NCI-H748 treated with DMSO at 0.1 percent for 48 hours (cell line): ENCODE results near the gene DBNL.
A peak's percentile ranks its signal among the peaks of the same experiment; 100 is the strongest.

Experiments used
- DNase-seq: peaks from one replicate; lab custom pipeline; 2025; lab: John Stamatoyannopoulos, UW

The DBNL gene

DNA sequence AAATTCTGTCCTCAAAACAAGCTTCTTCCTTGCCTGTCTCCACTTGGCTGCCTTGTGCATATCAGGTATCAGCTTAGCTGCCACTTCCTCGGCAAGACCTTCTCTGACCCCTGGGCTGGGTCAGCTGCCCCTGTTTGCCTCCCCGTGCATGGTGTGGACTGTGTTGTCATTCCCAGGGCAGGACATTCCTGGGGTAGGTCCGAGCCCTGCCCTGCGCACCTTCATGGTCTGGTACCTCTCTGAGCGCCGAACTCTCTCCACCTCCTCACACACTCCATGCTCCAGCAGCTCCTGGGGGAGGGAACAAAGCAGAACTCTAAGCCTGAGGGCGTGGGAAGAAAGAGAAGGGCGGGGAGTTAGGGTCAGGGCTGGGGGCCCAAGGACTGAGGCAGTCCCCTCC lies 34.0 kb downstream of the DBNL start:
- DNase-seq = no peak

DNA sequence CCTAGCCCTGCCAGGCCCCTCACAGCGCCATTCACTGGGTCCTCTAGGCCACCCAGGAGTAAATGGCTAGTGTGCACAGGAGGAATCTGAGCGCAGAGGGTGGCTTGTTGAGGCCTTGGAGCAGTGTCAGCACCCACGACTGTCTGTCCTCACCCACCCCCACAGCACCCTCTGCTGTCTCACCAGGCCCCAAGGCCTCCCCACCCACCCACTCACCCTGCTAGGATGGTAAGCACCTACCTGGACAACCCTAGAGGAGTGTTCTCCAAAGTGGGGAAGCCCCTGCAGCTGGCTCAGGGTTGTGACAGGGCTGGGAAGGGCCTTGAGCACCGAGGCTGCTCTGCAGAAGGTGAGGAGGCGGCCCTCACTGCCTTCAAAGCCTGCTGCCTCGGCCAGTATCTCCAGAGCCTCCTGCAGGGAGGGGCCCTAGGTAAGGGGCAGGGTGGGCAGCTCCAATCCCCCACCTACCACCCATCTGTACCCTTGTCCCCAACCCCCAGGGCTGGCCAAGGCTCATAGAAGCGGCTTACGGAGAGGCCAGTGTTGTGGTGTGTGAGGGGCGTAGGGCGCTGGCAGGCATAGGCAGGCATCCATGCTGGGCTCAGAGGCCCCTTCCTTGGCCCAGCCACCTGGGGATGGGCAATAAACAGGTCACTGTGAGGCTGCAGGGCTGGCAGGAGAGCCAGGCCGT lies 35.0 kb downstream of the DBNL start:
- no peak for DNase-seq

DNA sequence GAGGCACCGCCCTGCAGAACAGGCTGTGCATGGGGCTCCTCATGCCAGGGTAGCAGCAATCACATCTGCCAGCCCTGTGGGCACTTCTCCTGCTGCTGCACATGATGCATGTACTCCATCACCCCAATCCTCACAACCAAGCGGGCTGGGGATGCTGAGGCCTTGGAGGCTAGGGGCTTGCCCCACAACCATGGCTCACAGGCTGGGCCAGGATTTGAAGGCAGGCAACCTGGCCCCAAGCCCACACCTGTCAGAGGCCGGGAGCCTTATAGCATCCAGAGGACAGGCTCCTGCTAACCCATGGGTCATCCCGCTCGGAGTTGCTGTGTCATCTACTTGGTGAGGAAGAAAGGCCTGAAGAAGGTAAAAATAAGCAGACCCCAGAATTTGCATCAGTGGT lies 35.6 kb downstream of the DBNL start:
- DNase-seq = no peak

DNA sequence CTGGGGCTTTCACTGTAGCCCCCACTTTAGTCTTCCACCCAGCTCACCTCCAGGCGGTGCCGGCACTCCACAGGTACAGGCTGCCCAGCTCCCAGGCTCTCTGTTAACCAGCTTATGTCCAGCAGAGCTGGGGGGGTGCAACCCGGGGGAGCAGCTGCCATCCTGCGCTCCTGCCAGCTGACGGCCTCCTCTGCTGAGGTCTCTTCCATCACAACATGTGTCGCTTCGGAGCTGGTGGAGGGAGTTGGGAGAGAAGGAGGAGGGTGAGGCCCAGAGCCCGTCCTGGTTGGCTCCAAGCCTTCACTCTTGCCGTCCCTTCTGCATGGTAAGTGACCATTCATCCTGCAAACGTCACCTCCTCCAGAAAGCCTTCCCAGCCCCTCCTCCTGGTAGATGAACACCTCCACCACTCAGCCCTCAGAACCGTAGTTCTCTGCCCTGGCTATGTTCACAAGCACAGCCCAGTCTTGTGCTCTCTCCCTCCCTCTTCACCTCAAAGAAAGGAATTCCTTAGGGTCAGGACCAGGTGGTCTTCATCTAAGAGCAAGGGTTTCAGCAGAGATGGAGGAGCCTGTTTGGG lies 36.3 kb downstream of the DBNL start:
- no peak for DNase-seq

DNA sequence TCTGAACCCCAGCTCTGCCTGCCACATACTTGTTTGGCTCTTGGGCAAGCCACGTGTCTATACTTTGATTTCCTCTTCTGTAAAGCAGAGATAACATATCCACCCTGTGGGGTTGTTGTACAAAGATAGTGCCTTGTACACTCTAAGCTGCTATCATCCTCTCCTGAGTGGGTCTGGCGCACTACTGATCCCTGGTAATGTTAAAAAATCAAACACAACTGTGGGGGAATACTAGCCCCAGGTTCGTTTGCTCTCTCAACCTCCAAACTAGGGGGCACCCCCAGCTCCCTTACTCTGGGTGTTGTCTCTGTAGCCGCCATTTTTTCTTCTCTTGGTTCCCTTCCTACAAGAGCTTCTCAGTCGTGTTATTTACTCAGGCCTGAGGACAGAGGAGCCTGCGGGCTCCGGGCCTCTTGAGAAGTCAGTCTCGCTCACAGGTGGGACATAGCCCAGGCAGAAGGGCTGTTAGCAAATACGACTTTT lies 36.8 kb downstream of the DBNL start:
- no peak for DNase-seq

DNA sequence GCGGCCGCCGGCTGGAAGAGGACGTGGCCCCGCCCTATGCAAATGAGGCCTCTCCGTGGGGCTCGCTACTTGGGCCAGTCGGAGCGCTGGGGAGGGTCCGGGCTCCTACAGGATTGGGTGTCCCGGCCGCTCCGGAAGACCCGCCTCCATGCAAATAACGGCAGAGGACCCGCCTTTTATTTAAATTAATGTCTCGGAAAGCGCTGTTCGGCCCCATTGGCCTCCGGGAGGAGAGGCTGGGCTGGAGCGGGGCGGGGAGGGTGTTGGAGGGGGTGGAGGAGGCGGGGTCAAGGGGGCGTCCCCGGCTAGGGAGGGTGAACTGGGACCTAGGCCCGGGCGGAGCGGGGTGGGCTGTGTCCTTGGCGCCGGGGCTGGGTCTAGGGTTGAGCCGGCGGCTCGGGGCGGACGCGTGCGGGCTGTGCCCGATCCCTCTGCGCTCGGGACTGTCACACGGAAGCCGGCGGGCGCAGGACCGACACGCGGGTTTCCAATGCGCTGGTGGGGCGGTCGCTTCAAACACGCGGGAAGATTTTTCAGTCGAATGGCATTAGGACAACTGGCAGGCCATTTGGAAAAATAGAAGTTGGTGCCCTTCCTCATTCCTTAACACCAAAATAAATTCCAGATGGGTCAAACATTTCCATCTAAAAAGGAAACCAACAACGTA lies 38.2 kb downstream of the DBNL start:
- peak; percentile 96 for DNase-seq

DNA sequence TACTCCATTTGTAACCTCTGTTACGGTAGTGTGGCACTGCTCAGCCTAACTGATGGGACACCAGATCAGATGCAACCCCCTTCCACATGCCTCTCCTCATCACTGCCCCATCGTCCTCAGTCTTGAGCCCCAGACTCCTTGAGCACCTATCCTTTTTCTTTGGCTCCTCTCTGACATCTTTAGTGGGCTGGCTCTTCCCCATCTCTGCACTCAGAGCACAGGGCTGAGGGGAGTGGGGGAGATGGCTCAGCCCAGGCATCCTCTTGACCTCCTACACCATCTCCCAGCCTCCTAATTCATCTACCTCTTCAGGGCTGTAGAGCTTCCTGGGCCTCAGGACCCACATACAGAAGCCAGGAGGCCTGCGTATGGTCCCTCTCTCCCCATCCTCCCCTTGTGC lies 39.3 kb downstream of the DBNL start:
- no peak for DNase-seq

DNA sequence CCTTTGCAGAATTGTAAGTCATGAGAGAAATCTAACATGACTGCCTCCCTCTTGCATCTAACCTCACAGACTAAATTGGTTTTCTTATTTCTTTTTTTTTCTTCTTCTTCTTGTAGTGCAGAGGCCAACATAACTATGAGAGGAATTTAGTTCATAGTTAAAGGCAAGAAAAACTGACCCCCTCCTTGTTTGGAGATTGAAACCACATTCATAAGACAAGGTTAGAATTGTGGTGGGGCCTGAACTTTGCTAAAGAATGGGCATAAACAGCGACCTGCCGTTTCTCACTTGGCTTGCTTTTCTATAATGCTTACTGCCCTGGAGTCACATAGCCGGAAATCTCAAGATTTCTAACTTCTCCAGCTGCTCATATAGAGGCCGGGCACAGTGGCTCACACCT lies 40.2 kb downstream of the DBNL start:
- DNase-seq = no peak

DNA sequence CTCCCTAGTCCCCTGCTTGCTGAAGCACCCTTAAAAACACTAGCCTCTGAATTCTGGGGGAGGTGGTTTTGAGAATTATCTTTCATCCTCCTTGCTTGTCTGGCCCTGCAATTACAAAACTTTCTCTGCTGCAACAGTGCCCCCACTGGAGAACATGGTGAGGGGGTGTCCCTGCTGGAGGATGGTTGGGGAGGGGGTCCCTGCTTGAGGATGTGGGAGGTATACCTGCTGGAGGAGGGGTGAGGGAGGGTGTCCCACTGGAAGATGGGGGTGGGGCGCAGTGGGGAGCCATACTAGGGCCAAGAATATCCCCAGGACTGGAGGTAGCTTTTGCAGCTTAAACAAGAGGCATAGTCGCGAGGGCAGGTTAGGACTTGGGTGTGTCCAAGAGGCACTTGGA lies 41.0 kb downstream of the DBNL start:
- DNase-seq = no peak

DNA sequence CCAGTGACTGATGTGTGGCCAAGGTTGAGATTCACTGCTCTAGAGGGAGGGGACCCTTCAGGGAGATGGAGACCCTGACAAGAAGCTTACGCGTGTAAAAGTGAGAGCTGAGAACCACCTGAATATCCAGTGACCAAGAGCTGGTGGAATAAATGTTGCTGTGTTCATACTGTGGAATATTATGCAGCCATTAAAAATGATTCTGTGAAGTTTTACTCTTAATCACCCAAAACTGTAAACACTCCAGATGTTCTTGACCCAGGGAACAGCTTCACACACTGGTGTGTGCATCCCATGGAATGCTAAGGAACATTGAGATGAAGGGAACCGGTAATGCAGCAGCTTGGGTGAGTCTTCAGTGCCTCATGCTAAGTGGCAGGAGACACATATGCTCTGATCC lies 42.1 kb downstream of the DBNL start:
- no peak for DNase-seq

DNA sequence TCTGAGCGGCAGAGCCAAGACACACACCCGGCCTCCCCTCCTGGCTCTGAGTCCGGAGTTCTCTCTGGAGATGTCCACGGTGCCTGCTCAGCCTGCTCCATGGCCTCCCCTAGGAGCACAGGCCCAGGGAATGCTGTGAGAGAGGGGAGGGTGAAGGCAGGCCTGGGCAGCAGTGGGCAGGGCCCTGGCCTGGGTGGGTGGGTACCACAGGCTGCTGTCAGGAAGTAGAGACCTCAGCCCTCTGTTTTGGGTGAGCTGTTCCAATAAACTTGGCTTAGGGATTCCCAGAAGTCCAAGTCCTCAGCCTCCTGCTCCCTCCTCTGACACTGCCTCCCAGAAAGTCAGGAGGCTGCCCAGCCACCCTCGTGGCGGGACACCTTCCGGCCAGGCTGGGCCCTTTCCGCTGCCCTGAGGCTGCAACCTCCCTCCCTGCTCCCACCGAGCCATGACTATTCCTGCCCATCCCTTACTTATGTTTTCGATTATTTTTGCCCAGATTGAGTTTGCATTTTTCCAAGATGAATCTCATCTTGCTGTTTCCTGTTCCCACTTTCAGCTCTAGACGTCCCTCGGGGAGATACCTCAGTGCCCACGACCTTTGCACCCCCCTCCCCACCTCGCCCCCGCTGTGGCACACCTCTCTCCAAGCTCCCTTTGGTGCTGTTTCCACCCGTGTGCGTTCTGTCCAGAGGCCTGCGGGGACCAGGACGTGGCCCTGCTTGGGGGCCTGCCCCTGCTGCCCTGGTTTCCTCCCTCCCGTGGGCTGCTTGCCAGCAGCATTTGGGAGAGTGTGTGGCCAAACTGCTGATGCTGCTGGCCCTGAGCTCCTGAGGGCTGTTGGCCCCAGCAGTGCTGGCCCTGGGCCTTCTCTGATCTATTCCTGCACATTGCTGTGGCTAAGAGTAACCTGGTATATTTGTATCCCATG lies 43.7 kb downstream of the DBNL start:
- DNase-seq = no peak

DNA sequence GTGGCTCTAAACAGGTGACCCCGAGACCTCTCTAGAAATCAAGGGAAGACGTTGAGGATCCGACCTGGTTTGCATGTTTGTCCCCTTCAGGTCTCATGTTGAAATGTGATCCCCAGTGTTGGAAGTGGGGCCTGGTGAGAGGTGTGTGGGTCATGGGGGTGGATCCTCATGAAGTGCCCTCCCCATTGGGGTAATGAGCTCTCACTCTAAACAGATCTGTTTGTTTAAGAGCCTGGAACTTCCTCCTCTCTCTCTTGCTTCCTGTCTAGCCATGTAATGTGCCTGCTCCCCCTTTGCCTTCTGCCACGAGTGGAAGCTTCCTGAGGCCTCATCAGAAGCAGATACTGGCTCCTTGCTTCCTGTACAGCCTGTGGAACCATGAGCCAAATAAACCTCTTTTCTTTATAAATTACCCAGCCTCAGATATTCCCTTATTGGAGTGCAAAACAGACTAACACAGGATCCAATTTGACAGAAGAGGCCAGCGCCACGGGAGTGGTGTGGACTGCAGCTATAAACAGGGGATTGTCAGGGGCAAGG lies 48.7 kb downstream of the DBNL start:
- no peak for DNase-seq

DNA sequence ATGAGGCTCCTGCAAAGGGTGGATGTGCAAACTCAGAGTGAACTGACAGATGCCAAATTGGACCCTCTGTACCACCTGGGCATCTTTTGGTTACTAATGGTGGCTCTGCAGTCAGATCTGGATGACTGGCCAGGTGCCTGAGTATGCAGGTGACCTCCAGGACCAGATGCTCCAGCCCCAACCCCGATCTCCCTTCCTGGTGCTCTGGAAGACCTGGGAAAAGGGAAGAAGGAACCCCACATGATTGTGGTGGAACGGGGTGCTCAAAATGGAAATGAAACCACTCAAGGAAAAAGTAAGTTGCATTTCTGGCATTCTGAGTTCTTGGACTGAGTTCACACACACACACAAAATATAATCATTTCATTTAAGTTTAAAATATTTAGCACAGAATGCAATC lies 49.9 kb downstream of the DBNL start:
- DNase-seq = no peak

DNA sequence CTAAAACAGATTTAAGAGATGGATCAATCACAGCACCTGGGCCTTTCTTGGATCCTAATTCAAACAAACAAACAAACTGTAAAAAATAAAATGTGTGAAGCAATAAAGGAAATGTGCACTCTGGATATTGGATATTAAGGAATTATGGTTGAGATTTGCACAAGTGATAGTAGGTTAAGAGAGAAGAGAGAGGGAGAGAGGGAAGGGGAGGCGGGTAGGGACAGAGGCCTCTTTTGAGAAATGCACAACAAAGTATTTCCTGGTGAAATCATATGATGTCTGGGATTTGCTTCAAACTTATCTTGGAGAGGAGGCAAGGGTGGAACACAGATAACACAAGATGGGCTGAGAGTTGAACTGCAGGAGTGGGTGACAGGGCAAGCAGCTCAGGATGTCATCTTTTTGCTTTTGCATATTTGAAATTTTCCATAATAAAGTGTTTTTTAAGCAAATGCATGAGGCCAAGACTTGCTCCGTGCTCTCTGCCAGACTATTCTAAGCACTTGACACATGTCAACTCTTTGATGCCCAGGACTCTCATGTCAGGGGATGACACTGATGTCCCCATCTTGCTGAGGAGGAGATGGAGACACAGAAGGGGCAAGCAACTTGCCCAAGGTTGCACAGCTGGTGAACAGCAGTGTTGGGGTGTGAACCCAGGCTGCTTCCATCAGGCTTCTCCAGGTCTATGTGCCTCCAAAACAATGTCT lies 50.5 kb downstream of the DBNL start:
- DNase-seq = no peak

DNA sequence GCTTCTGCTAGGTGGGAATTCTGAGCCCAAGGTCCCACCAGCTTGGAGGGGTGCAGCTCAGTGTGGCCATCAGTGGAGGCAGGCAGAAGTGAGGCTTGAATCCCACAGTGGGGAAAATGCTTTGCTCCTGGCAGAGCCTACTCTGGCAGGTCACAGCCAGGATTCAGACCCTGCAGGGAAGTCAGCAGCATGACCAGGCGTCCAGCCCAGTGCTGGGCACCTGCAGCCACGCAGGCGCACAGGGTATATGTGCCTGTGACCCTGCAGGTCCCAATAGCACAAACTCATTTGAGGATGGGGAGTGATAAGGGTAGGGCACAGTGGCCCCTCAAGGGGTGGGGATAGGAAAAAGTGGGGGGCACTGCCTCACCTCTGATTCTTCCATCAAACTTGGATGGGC lies 51.3 kb downstream of the DBNL start:
- no peak for DNase-seq

DNA sequence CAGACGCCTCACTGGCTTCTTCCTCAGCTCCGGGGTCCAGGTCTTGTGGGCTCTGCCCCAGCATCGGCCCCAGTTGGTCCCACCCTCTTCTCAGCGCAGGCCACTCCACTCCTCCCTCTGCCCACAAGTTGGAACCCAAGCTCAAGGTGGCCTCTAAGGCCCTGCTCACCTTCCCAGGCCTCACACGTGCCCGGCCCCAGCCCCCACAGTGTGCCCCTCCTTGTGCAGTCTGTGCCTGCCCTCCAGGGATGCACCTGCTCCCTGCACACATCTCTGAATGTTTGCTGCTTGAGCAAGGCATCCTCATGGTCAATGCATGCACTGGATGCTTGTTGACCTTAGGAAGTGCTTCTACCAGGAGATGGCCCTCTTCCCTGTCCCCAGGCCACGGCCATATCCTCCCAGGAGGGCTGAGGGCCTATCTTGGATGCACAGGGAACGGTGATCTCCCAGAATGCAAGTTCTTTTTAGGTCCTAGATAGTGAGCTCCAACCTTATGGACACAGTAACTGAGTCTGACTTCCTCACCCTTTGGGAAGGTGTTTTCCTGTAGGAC lies 51.9 kb downstream of the DBNL start:
- no peak for DNase-seq

DNA sequence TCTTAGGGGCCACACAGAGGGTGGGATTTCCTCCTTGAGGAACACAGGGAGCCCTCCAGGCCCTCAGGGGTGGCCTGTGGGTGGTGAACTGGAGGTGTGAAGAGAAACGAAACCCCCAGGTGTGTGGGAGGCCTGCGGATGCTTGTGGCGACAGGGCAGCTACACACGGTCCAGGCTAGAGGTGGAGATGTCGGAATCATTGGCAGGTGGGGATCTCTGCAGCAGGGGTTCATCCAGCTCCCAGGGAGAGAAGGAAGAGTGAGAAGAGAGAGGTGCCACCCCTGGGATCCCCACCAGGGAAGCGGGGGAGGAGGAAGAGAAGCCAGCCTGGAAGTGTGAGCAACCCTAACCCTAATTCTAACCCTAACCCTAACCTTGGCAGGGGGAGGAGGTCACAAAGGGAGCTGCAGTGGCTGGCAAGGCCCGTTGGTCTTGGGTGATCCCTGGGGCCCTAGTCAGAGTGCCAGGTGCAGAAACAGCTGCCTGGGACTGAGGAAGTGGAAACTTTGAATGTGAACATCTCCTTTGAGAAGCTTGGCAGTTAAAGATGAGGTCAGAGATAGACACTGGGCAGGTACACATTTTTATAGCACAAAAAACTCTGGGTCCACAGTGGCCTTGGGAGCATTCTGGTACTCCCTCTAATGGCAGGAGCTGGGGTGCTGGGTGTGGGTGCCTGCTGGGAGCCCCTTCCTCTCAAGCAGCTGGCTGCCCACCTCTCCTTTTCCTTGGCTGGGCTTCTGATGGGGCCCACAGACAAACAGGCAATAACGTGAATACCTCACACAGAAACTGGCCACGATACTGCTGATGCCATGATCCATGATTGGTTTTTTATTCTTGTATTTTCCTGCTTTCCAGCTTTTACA lies 52.8 kb downstream of the DBNL start:
- DNase-seq = no peak

DNA sequence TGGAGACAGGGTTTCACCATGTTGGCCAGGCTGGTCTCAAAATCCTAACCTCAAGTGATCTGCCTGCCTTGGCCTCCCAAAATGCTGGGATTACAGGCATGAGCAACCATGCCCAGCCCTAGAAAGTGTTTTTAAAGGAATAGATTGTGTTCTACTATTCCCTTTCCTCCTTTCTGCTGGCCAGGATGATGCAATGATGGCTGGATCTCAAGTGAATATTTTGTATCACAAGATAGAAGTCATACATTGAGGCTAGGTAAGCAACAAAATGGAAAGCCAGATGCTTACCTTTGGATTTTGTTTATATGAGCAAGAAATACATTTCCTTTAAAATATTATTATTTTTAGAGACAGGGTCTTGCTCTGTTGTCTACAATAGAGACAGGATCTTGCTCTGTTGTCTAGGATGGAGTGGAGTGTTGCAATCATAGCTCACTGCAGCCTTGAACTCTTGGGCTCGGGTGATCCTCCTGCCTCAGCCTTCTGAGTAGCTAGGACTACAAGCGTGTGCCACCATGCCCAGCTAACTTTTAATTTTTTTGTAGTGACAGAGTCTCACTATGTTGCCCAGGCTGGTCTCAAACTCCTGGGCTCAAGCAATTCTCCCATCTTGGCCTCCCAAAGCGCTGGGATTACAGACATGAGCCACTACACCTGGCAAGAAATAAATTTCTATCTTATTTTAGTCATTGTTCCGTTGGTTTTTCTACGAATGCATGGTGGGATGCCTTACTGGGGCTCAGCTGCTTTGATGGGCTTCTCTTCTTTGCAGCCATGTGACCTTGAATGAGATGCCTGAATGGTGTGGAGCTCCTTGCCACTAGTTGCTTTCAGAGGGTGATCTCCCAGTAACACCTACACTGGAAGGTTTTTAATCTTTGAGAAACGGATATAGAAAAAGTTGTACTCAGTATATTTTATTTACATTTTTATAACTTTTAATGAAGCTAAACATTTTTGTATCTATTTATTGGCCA lies 53.9 kb downstream of the DBNL start:
- DNase-seq = no peak

DNA sequence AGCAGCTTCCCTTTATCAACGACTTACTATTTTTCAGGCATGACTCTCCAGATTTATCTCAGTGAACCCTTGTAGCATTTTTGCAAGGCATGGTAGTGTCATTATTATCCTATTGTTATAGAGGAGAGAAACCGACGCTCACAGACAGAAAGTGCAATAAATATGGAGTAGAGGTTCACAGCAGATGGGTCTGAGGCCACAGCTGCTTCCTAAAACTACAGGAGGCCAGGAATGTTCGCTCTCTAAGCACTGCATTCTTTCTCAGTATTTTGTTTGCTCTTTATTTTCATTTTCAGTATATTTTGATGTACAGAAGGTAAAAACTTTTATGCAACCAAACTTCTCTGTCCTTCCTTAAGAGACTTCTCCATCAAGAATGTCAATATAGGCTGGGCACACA lies 55.2 kb downstream of the DBNL start:
- no peak for DNase-seq
